HCT116 (cell line): Measurements from ENCODE around the gene SYTL5. TPM values are rescaled to one million over a fixed set of nuclear protein-coding genes. Genes with fewer than 3 reads are reported as not detected.

Experiments used
- ATAC-seq: fragments of 200-7000 bp; cut with Tn5 transposase; 2 replicates; pipeline ENCODE4 v1.9.1; 2020; ENCODE audit warnings: mild to moderate bottlenecking, moderate library complexity
- BruUV-seq: library from RNA; stranded (reverse); fragments of 400-500 nt; replicated peaks from 2 replicates; lab custom pipeline; 2021; lab: Mats Ljungman, UMichigan
- CTCF ChIA-PET: fragments of 300-600 bp; sonication (Branson Sonifier 250); formaldehyde crosslinking; loops from one replicate; lab custom pipeline; 2021; ENCODE audit warnings: antibody characterized with exemption; lab: Charles Lee
- POLR2A ChIA-PET: fragments of 300-600, 350-600 bp; sonication (Branson Sonifier 250); formaldehyde crosslinking; loops from one replicate; lab custom pipeline; 2021; ENCODE audit warnings: antibody characterized with exemption; lab: Charles Lee
- RAD21 ChIA-PET, 2 experiments: fragments of 300-600 bp; sonication (Branson Sonifier 250); formaldehyde crosslinking; loops; one replicate each; lab custom pipeline; 2023; ENCODE audit warnings: low total read pairs in 2 of 2; ENCODE audit not compliant: uncharacterized antibody in 2 of 2, unreplicated experiment in 2 of 2, low non-redundant PET in 1 of 2; lab: Charles Lee
- DNase-seq: peaks from one replicate; pipeline ENCODE4 v3.0.0-alpha.2; 2010; ENCODE audit warnings: low read depth, low spot score
- H2AFZ ChIP-seq: fragments of 200-600 bp; shearing (Covaris generic), sonication (generic); 2 replicates; pipeline ENCODE4 v1.6.1; 2017; ENCODE audit warnings: low read depth, mixed run types, mixed read lengths, antibody characterized with exemption, low read length; ENCODE audit not compliant: poor library complexity, severe bottlenecking
- H3K27ac ChIP-seq: 2 replicates; pipeline ENCODE4 v1.5.1; 2012; ENCODE audit warnings: low read depth, low read length
- H3K27me3 ChIP-seq: fragments of 200-600 bp; sonication (generic); 2 replicates; pipeline ENCODE4 v1.6.1; 2016; ENCODE audit warnings: mixed run types, low read length, mixed read lengths; ENCODE audit not compliant: insufficient read depth
- H3K36me3 ChIP-seq, 2 experiments: fragments of 200-500 bp in 1 of 2; fragments of 200-600 bp in 1 of 2; sonication (Bioruptor generic) in 1 of 2; sonication (generic) in 1 of 2; 2 replicates each; pipeline versions ENCODE4 v1.5.1 to v1.6.1; 2014 to 2016; ENCODE audit warnings: low read length in 2 of 2, inconsistent platforms in 1 of 2, mixed read lengths in 1 of 2, mixed run types in 1 of 2; ENCODE audit not compliant: insufficient read depth in 2 of 2, control insufficient read depth in 1 of 2
- H3K4me1 ChIP-seq, 2 experiments: fragments of 200-600 bp in 1 of 2; sonication (generic) in 1 of 2; 2 replicates each; pipeline versions ENCODE4 v1.5.1 to v1.6.1; 2012 to 2017; ENCODE audit warnings: low read length in 2 of 2, inconsistent platforms in 1 of 2, mild to moderate bottlenecking in 1 of 2, mixed read lengths in 1 of 2, mixed run types in 1 of 2, moderate library complexity in 1 of 2; ENCODE audit not compliant: insufficient read depth in 2 of 2, control insufficient read depth in 1 of 2
- H3K4me2 ChIP-seq: fragments of 200-600 bp; sonication (generic); 2 replicates; pipeline ENCODE4 v1.6.1; 2017; ENCODE audit warnings: mixed run types, low read length, mixed read lengths
- H3K4me3 ChIP-seq, 2 experiments: fragments of 200-600 bp in 1 of 2; sonication (generic) in 1 of 2; replicated peaks in 1 of 2; 2 replicates each; pipeline ENCODE4 v1.5.1; 2011 to 2016; ENCODE audit warnings: low read length in 2 of 2, control low read depth in 1 of 2, low read depth in 1 of 2, mild to moderate bottlenecking in 1 of 2, mixed read lengths in 1 of 2, mixed run types in 1 of 2
- H3K79me2 ChIP-seq: fragments of 200-600 bp; sonication (generic); 2 replicates; pipeline ENCODE4 v1.6.1; 2017; ENCODE audit warnings: mild to moderate bottlenecking, mixed run types, low read length, moderate library complexity, mixed read lengths; ENCODE audit not compliant: insufficient read depth
- H3K9ac ChIP-seq: fragments of 200-600 bp; sonication (generic); 2 replicates; pipeline ENCODE4 v1.6.1; 2016; ENCODE audit warnings: low read length, mixed read lengths
- H3K9me2 ChIP-seq: fragments of 200-600 bp; sonication (generic), shearing (Covaris generic); 2 replicates; pipeline ENCODE4 v1.6.1; 2017; ENCODE audit warnings: mixed run types, mild to moderate bottlenecking, moderate library complexity; ENCODE audit not compliant: insufficient read depth
- H3K9me3 ChIP-seq, 2 experiments: fragments of 200-500 bp in 1 of 2; fragments of 200-600 bp in 1 of 2; sonication (Bioruptor generic) in 1 of 2; sonication (generic) in 1 of 2; 2 replicates each; pipeline ENCODE4 v1.6.1; 2014 to 2017; ENCODE audit warnings: low read length in 2 of 2, mixed read lengths in 2 of 2, inconsistent platforms in 1 of 2, low read depth in 1 of 2, mild to moderate bottlenecking in 1 of 2, mixed run types in 1 of 2, moderate library complexity in 1 of 2; ENCODE audit not compliant: control insufficient read depth in 1 of 2, insufficient read depth in 1 of 2
- H4K20me1 ChIP-seq: fragments of 200-600 bp; sonication (generic), shearing (Covaris generic); 2 replicates; pipeline ENCODE4 v1.6.1; 2017; ENCODE audit warnings: mixed run types, mild to moderate bottlenecking, moderate library complexity; ENCODE audit not compliant: insufficient read depth
- ATF3 ChIP-seq: IDR thresholded peaks from 2 replicates; pipeline ENCODE4 v1.6.1; 2012
- CBX3 ChIP-seq: IDR thresholded peaks from 2 replicates; pipeline ENCODE4 v1.6.1; 2012; ENCODE audit warnings: low read depth
- CTCF ChIP-seq, 3 experiments: fragments of 200-600 bp in 1 of 3; sonication (generic) in 1 of 3; IDR thresholded peaks in 2 of 3; conservative IDR thresholded peaks in 1 of 3; 2 replicates each; pipeline ENCODE4 v1.5.1; 2012 to 2017; ENCODE audit warnings: low read depth in 2 of 3, low read length in 2 of 3, antibody characterized with exemption in 1 of 3, borderline replicate concordance in 1 of 3, control low read depth in 1 of 3, mild to moderate bottlenecking in 1 of 3, mixed read lengths in 1 of 3, mixed run types in 1 of 3, moderate library complexity in 1 of 3; ENCODE audit not compliant: insufficient read depth in 1 of 3
- EZH2 ChIP-seq: fragments of 200-600 bp; sonication (generic); IDR thresholded peaks from 2 replicates; pipeline ENCODE4 v1.6.1; 2017; ENCODE audit warnings: antibody characterized with exemption, mixed run types
- EZH2phosphoT487 ChIP-seq: fragments of 200-600 bp; IDR thresholded peaks from 2 replicates; pipeline ENCODE4 v1.6.1; 2018; ENCODE audit warnings: antibody characterized with exemption, borderline replicate concordance
- FOSL1 ChIP-seq: IDR thresholded peaks from 2 replicates; pipeline ENCODE4 v1.6.1; 2012; ENCODE audit warnings: low read depth
- JUND ChIP-seq: IDR thresholded peaks from 2 replicates; pipeline ENCODE4 v1.6.1; 2012
- POLR2AphosphoS5 ChIP-seq: IDR thresholded peaks from 2 replicates; pipeline ENCODE4 v1.6.1; 2011; ENCODE audit warnings: mild to moderate bottlenecking, low read depth, low read length, moderate library complexity
- RAD21 ChIP-seq: IDR thresholded peaks from 2 replicates; pipeline ENCODE4 v1.6.1; 2012; ENCODE audit warnings: low read depth, mild to moderate bottlenecking
- SIN3A ChIP-seq: IDR thresholded peaks from 2 replicates; pipeline ENCODE4 v1.6.1; 2012; ENCODE audit warnings: low read depth
- SRF ChIP-seq: IDR thresholded peaks from 2 replicates; pipeline ENCODE4 v1.6.1; 2012; ENCODE audit warnings: low read depth
- TCF7L2 ChIP-seq: IDR thresholded peaks from 2 replicates; pipeline ENCODE4 v1.7.0; 2011; ENCODE audit warnings: borderline replicate concordance, inconsistent platforms; ENCODE audit not compliant: insufficient read depth, insufficient read length; ENCODE audit errors: extremely low read depth
- ZBTB33 ChIP-seq: IDR thresholded peaks from 2 replicates; pipeline ENCODE4 v1.6.1; 2011; ENCODE audit warnings: mild to moderate bottlenecking, low read length, moderate library complexity; ENCODE audit not compliant: insufficient replicate concordance; ENCODE audit errors: extremely low read depth
- ZFX ChIP-seq: fragments of 450-650 bp; IDR thresholded peaks from 2 replicates; pipeline ENCODE4 v1.6.1; 2017
- intact Hi-C: fragments of 100-400 bp; cut with micrococcal nuclease; formaldehyde crosslinking; loops from 2 replicates; pipeline ENCODE4 v1.10.0; 2022
- total RNA-seq: library from RNA; stranded (reverse); gene quantifications from one replicate; pipeline ENCODE4 v1.2.1, GENCODE V29; 2021; ENCODE audit not compliant: unreplicated experiment

Gene SYTL5
- total RNA-seq, 1 experiment from 2014 or later: 0.20 TPM

GRCh38 chrX:37986893-37987292, 19.5 kb upstream of the SYTL5 start:
- CTCF ChIA-PET: no interaction called here
- Histone ChIP-seq H3K9ac (no peak overlapping the region), H3K9me3 (no peaks in the 10 kb centered on the region), H4K20me1 (no peaks in the 10 kb centered on the region), H3K79me2 (no peaks in the 10 kb centered on the region), H3K4me3 (no peak overlapping the region), H3K9me2 (no peaks in the 10 kb centered on the region), H3K36me3 (no peaks in the 10 kb centered on the region), H2AFZ (no peak overlapping the region), H3K27me3 (no peaks in the 10 kb centered on the region), H3K27ac (no peak overlapping the region), H3K4me1 (no peaks in the 10 kb centered on the region), H3K4me2 (no peak overlapping the region)
- no TSS peak for BruUV-seq
- no peak for TF ChIP-seq JUND
- no peak for TF ChIP-seq EZH2phosphoT487
- TF ChIP-seq TCF7L2: no peak
- no peak for TF ChIP-seq POLR2AphosphoS5
- TF ChIP-seq SRF: no peak
- no peak for TF ChIP-seq ZBTB33
- TF ChIP-seq SIN3A: no peak
- TF ChIP-seq RAD21: no peak
- TF ChIP-seq EZH2: no peak
- TF ChIP-seq CBX3: no peak
- TF ChIP-seq CTCF (IDR thresholded peaks at IDR 0.05 in 2 of 3, conservative IDR thresholded peaks at IDR 0.05 in 1 of 3; ENCODE audit: borderline replicate concordance in 1 of 3, insufficient read depth in 1 of 3, low read depth in 2 of 3, low read length in 2 of 3): no peak
- no peak for TF ChIP-seq FOSL1
- no peak for TF ChIP-seq ATF3
- no peak for TF ChIP-seq ZFX
- DNase-seq (no peak), ATAC-seq (no peak)
- intact Hi-C loops: no loop called here
- RAD21 ChIA-PET: no interaction called here
- POLR2A ChIA-PET: no interaction called here
